PC-3 (cell line): ENCODE data around the gene HOXA9. TPM values are rescaled to one million over a fixed set of nuclear protein-coding genes. Genes with fewer than 3 reads are reported as not detected.

Experiments used
- ATAC-seq: fragments of 200-7000 bp; cut with Tn5 transposase; 2 replicates; pipeline ENCODE4 v1.9.1; 2020; ENCODE audit warnings: mild to moderate bottlenecking, moderate library complexity
- BruUV-seq: library from RNA; stranded (reverse); fragments of 400-500 nt; replicated peaks from 2 replicates; lab custom pipeline; 2021; lab: Mats Ljungman, UMichigan
- CTCF ChIA-PET: fragments of 300-600 bp; sonication (Branson Sonifier 250); formaldehyde crosslinking; loops from one replicate; lab custom pipeline; 2022; ENCODE audit warnings: antibody characterized with exemption; lab: Charles Lee
- POLR2A ChIA-PET: fragments of 300-600 bp; sonication (Branson Sonifier 250); formaldehyde crosslinking; loops from one replicate; lab custom pipeline; 2022; ENCODE audit warnings: antibody characterized with exemption; ENCODE audit not compliant: unreplicated experiment; lab: Charles Lee
- DNase-seq: peaks from one replicate; pipeline ENCODE4 v3.0.0-alpha.2; 2015
- H2AFZ ChIP-seq: fragments of 300-600 bp; sonication (generic); 2 replicates; pipeline ENCODE4 v1.6.0; 2016; ENCODE audit warnings: antibody characterized with exemption, low read length
- H3F3A ChIP-seq: fragments of 300-600 bp; sonication (generic); one replicate; pipeline ENCODE4 v1.6.0; 2017; ENCODE audit warnings: antibody characterized with exemption, low read length, control low read depth, mild to moderate bottlenecking; ENCODE audit not compliant: unreplicated experiment
- H3K27ac ChIP-seq: fragments of 300-600 bp; sonication (generic); 2 replicates; pipeline ENCODE4 v1.5.1; 2016; ENCODE audit warnings: mild to moderate bottlenecking, low read length
- H3K27me3 ChIP-seq: fragments of 300-600 bp; sonication (generic); 2 replicates; pipeline ENCODE4 v1.6.1; 2016; ENCODE audit warnings: low read length, mixed read lengths
- H3K36me3 ChIP-seq: fragments of 300-600 bp; sonication (generic); 2 replicates; pipeline ENCODE4 v1.6.1; 2016; ENCODE audit warnings: low read depth, mixed run types, low read length, mixed read lengths
- H3K4me1 ChIP-seq: fragments of 300-600 bp; sonication (generic); 2 replicates; pipeline ENCODE4 v1.5.1; 2016; ENCODE audit warnings: low read length; ENCODE audit not compliant: insufficient read depth
- H3K4me2 ChIP-seq: fragments of 300-600 bp; sonication (generic); 2 replicates; pipeline ENCODE4 v1.6.0; 2016; ENCODE audit warnings: low read length
- H3K4me3 ChIP-seq: fragments of 300-600 bp; sonication (generic); 2 replicates; pipeline ENCODE4 v1.5.1; 2016; ENCODE audit warnings: mild to moderate bottlenecking, low read length, mixed read lengths
- H3K79me2 ChIP-seq: fragments of 300-600 bp; sonication (generic); 2 replicates; pipeline ENCODE4 v1.6.1; 2017; ENCODE audit warnings: low read length, mixed read lengths
- H3K9ac ChIP-seq: fragments of 300-600 bp; sonication (generic); 2 replicates; pipeline ENCODE4 v1.6.0; 2016; ENCODE audit warnings: mild to moderate bottlenecking, low read length
- H3K9me2 ChIP-seq: fragments of 300-600 bp; sonication (generic); replicated peaks from 2 replicates; pipeline ENCODE4 v1.6.1; 2016; ENCODE audit warnings: mixed run types, low read length, mixed read lengths
- H3K9me3 ChIP-seq: fragments of 300-600 bp; sonication (generic); 2 replicates; pipeline ENCODE4 v1.6.1; 2016; ENCODE audit warnings: low read length, mixed read lengths
- H4K20me1 ChIP-seq: fragments of 300-600 bp; sonication (generic); 2 replicates; pipeline ENCODE4 v1.6.1; 2016; ENCODE audit warnings: low read length, mixed read lengths
- EZH2 ChIP-seq: fragments of 300-600 bp; sonication (generic); IDR thresholded peaks from one replicate; pipeline ENCODE4 v1.6.1; 2017; ENCODE audit warnings: antibody characterized with exemption, mild to moderate bottlenecking, low read length; ENCODE audit not compliant: unreplicated experiment
- EZH2phosphoT487 ChIP-seq: fragments of 300-600 bp; sonication (generic); IDR thresholded peaks from 2 replicates; pipeline ENCODE4 v1.6.1; 2018; ENCODE audit warnings: mild to moderate bottlenecking, antibody characterized with exemption, low read length, borderline replicate concordance
- intact Hi-C: fragments of 100-400 bp; cut with micrococcal nuclease; formaldehyde crosslinking; loops from 2 replicates; pipeline ENCODE4 v1.9.0; 2023
- total RNA-seq: library from RNA; depleted of rRNA; stranded (reverse); fragments of >200 nt; gene quantifications from 2 replicates; pipeline ENCODE4 v1.2.3, GENCODE V29; 2014
- TF ChIP-seq, protein P1 (sequence below): fragments of 300-600 bp; sonication (generic); conservative IDR thresholded peaks from 2 replicates; pipeline ENCODE4 v1.5.1; 2017; ENCODE audit warnings: antibody characterized with exemption, low read depth, mild to moderate bottlenecking, low read length

HOXA9 gene
- total RNA-seq, 1 experiment from 2014 or later, result 69.0 TPM

DNA sequence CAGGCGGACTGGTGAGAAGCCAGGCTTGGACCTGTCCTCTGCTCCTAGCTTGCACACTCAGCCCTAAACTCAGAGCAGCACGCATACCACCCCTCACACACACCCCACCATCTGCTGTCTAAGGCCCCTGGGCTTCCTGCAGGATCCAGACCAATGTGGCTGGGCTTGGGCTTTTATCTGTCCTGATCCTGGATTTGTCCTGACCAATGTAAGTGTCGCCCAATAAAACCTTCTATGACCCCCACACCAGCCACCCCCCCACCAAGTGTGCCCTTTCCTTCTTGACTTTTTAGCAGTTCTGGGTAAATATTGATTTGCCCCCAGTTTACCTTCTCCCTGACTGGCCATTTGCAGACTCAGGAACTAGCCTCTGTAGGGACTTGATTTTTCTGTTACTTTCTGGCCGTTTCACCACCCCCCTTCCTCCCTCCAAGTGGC is 36.3 kb upstream of the HOXA9 start:
- DNase-seq (peak; percentile 40), ATAC-seq (peak; percentile 1; the same call in 1 of the 2 replicates)
- BruUV-seq, result no TSS peak
- Histone ChIP-seq H3K9me3 (no peaks in the 10 kb centered on the region), H3K4me3 (peak overlapping the region; percentile 75), H3F3A (no peaks in the 10 kb centered on the region), H4K20me1 (peaks cover 9% of the 10 kb centered on the region; the same call in 1 of the 2 replicates), H2AFZ (peak overlapping the region; percentile 77; the same call in 1 of the 2 replicates), H3K9me2 (no peaks in the 10 kb centered on the region), H3K9ac (peak overlapping the region; percentile 91), H3K4me2 (peak overlapping the region; percentile 94), H3K27ac (peak overlapping the region; percentile 92), H3K4me1 (peaks cover 30% of the 10 kb centered on the region), H3K79me2 (peaks cover 95% of the 10 kb centered on the region), H3K36me3 (0 out of 2 replicates have a peak, but pooled peaks cover 6% of the 10 kb centered on the region), H3K27me3 (no peaks in the 10 kb centered on the region)
- ChIA-PET POLR2A (interaction anchor here (0.9 kb wide), 1 partner anchor 539 kb away, joined by 3 read pairs; no protein-coding TSS in a partner anchor), CTCF (interaction anchor here (2.2 kb wide), 1 partner anchor 404 kb away, joined by 29 read pairs; no protein-coding TSS in a partner anchor)
- no peak for TF ChIP-seq EZH2
- TF ChIP-seq, protein P1, sequence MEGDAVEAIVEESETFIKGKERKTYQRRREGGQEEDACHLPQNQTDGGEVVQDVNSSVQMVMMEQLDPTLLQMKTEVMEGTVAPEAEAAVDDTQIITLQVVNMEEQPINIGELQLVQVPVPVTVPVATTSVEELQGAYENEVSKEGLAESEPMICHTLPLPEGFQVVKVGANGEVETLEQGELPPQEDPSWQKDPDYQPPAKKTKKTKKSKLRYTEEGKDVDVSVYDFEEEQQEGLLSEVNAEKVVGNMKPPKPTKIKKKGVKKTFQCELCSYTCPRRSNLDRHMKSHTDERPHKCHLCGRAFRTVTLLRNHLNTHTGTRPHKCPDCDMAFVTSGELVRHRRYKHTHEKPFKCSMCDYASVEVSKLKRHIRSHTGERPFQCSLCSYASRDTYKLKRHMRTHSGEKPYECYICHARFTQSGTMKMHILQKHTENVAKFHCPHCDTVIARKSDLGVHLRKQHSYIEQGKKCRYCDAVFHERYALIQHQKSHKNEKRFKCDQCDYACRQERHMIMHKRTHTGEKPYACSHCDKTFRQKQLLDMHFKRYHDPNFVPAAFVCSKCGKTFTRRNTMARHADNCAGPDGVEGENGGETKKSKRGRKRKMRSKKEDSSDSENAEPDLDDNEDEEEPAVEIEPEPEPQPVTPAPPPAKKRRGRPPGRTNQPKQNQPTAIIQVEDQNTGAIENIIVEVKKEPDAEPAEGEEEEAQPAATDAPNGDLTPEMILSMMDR, result no peak
- TF ChIP-seq EZH2phosphoT487, result no peak
- intact Hi-C loops, result loop anchor here (5.0 kb wide), 1 partner anchor 34 kb away; the partner anchor contains the start of gene HOXA9

DNA sequence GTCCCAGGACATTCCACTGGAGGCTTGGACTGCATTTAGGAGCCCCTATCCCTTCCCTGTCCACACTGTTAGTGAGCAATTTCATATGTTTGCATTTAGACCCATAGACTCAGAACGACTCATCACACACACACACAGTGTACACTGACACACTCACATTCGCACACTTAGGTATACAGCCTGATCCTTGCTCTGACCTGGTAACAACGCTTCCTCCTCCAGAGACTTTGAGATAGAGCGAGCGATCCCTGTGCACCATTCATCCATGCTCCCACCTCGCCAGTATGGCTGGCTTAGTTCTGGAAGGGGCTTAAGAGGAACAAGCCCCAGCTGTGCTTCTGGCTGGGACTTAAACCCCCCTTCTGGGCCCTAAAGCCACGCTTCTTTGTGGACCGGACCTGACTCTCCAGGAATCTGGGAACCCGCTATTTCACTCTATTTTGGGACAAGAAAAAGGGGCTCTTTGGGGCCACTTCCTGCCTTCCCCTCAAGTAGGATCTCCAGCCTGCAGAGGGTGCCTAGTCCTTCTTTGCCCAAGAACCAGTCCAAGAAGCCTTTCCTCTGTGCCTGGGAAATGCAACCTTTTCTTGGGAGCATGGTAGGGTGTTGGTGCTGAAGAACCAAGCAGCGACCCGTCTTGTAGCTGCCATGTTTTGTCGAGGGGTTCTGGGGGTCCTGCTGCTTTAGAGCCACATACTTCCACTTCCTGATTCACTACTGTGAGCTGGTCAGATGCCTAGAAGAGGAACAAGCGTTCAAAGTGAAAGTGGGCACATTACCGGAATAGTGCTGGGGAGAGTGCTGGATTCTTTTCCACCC is 35.6 kb upstream of the HOXA9 start:
- ATAC-seq (peak; percentile 6), DNase-seq (peak; percentile 57)
- H3K4me3 ChIP-seq, result peak overlapping the region; percentile 75
- H3K9me2 ChIP-seq, result no peaks in the 10 kb centered on the region
- TSS peak; percentile 73 for BruUV-seq
- ChIA-PET POLR2A (interaction anchor here (0.9 to 1.0 kb wide), 3 partner anchors 12 to 538 kb away, joined by 3 to 24 read pairs (median 5); no protein-coding TSS in a partner anchor), CTCF (interaction anchor here (2.2 to 2.3 kb wide), 2 partner anchors 405 kb away, joined by 20 to 29 read pairs; no protein-coding TSS in a partner anchor)
- H3K9ac ChIP-seq, result peak overlapping the region; percentile 91
- peaks cover 12% of the 10 kb centered on the region; the same call in 1 of the 2 replicates for H4K20me1 ChIP-seq
- H3K4me2 ChIP-seq, result peak overlapping the region; percentile 94
- peak overlapping the region; percentile 92 for H3K27ac ChIP-seq
- peaks cover 95% of the 10 kb centered on the region for H3K79me2 ChIP-seq
- H3K9me3 ChIP-seq, result no peaks in the 10 kb centered on the region
- no peaks in the 10 kb centered on the region for H3K27me3 ChIP-seq
- TF ChIP-seq, protein P1, result no peak
- TF ChIP-seq EZH2phosphoT487, result no peak
- no peak for TF ChIP-seq EZH2
- H2AFZ ChIP-seq, result peak overlapping the region; percentile 35
- 0 out of 2 replicates have a peak, but pooled peaks cover 6% of the 10 kb centered on the region for H3K36me3 ChIP-seq
- peaks cover 30% of the 10 kb centered on the region for H3K4me1 ChIP-seq
- H3F3A ChIP-seq, result no peaks in the 10 kb centered on the region
- intact Hi-C loops, result loop anchor here (5.0 kb wide), 1 partner anchor 34 kb away; the partner anchor contains the start of gene HOXA9
